Mesodermal cell (in vitro differentiated cells): Measurements from ENCODE around the gene PPARG.
"Not testable (repeated sequence)": the region's sequence is repeated elsewhere in the genome, so short reads cannot be mapped to it uniquely, and the experiment has no call there.

Source experiments
- H3K27ac ChIP-seq: 2 replicates; pipeline ENCODE4 v1.7.0; 2013; ENCODE audit warnings: mild to moderate bottlenecking, low read depth, low read length, moderate library complexity; ENCODE audit not compliant: severe bottlenecking
- H3K36me3 ChIP-seq: 2 replicates; pipeline ENCODE4 v1.7.1; 2013; ENCODE audit warnings: mild to moderate bottlenecking, low read length, moderate library complexity; ENCODE audit not compliant: control insufficient read depth, insufficient read depth
- H3K4me1 ChIP-seq: one replicate; pipeline ENCODE4 v1.7.1; 2013; ENCODE audit warnings: mild to moderate bottlenecking, low read length; ENCODE audit not compliant: insufficient read depth, control insufficient read depth, poor library complexity, severe bottlenecking
- H3K4me3 ChIP-seq: 2 replicates; pipeline ENCODE4 v1.7.0; 2013; ENCODE audit warnings: low read length, control low read depth, mild to moderate bottlenecking; ENCODE audit not compliant: insufficient read depth, poor library complexity, severe bottlenecking; ENCODE audit errors: extremely low read depth
- H3K9me3 ChIP-seq: 2 replicates; pipeline ENCODE4 v1.7.1; 2013; ENCODE audit warnings: mild to moderate bottlenecking, low read length, moderate library complexity; ENCODE audit not compliant: control insufficient read depth
- WGBS, 2 experiments: methylation state at CpG; one replicate each; pipeline ENCODE4 v1.1.5; 2013; ENCODE audit warnings: missing lambda C conversion rate in 2 of 2; ENCODE audit not compliant: insufficient coverage in 2 of 2; 5-methylcytosine and 5-hydroxymethylcytosine counted together

PPARG gene

GRCh38 chr3:12262173-12262572 is 26.7 kb upstream of the PPARG start:
- not testable (repeated sequence) for H3K27ac ChIP-seq, H3K4me1 ChIP-seq, H3K36me3 ChIP-seq, H3K9me3 ChIP-seq, H3K4me3 ChIP-seq
- WGBS, 2 experiments, result 90 to 92% methylated on average over 2 of the region's 8 CpGs

GRCh38 chr3:12265508-12265907 is 23.4 kb upstream of the PPARG start:
- H3K4me3 ChIP-seq, result no peak overlapping the region
- no peaks in the 10 kb centered on the region for H3K36me3 ChIP-seq
- no peaks in the 10 kb centered on the region for H3K9me3 ChIP-seq
- no peaks in the 10 kb centered on the region for H3K4me1 ChIP-seq
- WGBS, 2 experiments, result 69 to 80% methylated on average over 1 of the region's 1 CpG
- H3K27ac ChIP-seq, result no peak overlapping the region

GRCh38 chr3:12266038-12266437 is 22.8 kb upstream of the PPARG start:
- no peak overlapping the region for H3K27ac ChIP-seq
- H3K9me3 ChIP-seq, result no peaks in the 10 kb centered on the region
- H3K4me3 ChIP-seq, result no peak overlapping the region
- H3K36me3 ChIP-seq, result no peaks in the 10 kb centered on the region
- H3K4me1 ChIP-seq, result no peaks in the 10 kb centered on the region
- WGBS, 2 experiments, result 80% methylated on average over 1 of the region's 5 CpGs; no CpG with 5 or more reads in 1 of the 2 experiments

- no peaks in the 10 kb centered on the region for H3K9me3 ChIP-seq
- no CpG with 5 or more reads among the region's 3 CpGs for WGBS, 2 experiments
- no peaks in the 10 kb centered on the region for H3K36me3 ChIP-seq
- no peak overlapping the region for H3K27ac ChIP-seq
- H3K4me3 ChIP-seq, result no peak overlapping the region
- no peaks in the 10 kb centered on the region for H3K4me1 ChIP-seq
These were observed 21.4 kb upstream of the PPARG start for GRCh38 chr3:12267376-12268030.

GRCh38 chr3:12268049-12268735 is 20.7 kb upstream of the PPARG start:
- H3K27ac ChIP-seq, result no peak overlapping the region

GRCh38 chr3:12270976-12271375 is 17.9 kb upstream of the PPARG start:
- Histone ChIP-seq H3K27ac (no peak overlapping the region), H3K4me3 (no peak overlapping the region), H3K9me3 (no peaks in the 10 kb centered on the region), H3K4me1 (no peaks in the 10 kb centered on the region), H3K36me3 (no peaks in the 10 kb centered on the region)
- no CpG with 5 or more reads among the region's 5 CpGs for WGBS, 2 experiments

More at GRCh38 chr3:12268049-12268735, 20.7 kb upstream of the PPARG start:
- Histone ChIP-seq H3K4me3 (no peak overlapping the region), H3K9me3 (no peaks in the 10 kb centered on the region), H3K36me3 (no peaks in the 10 kb centered on the region), H3K4me1 (no peaks in the 10 kb centered on the region)
- no CpG with 5 or more reads among the region's 3 CpGs for WGBS, 2 experiments

- H3K9me3 ChIP-seq, result no peaks in the 10 kb centered on the region
- WGBS, 2 experiments, result no CpG with 5 or more reads among the region's 2 CpGs
- H3K36me3 ChIP-seq, result no peaks in the 10 kb centered on the region
- H3K4me3 ChIP-seq, result no peak overlapping the region
- H3K27ac ChIP-seq, result no peak overlapping the region
- no peaks in the 10 kb centered on the region for H3K4me1 ChIP-seq
These were observed 15.7 kb upstream of the PPARG start for GRCh38 chr3:12273045-12273695.

- no peaks in the 10 kb centered on the region for H3K9me3 ChIP-seq
- no peak overlapping the region for H3K4me3 ChIP-seq
- no peaks in the 10 kb centered on the region for H3K4me1 ChIP-seq
- H3K36me3 ChIP-seq, result no peaks in the 10 kb centered on the region
- no peak overlapping the region for H3K27ac ChIP-seq
- 73 to 93% methylated on average over 2 of the region's 3 CpGs for WGBS, 2 experiments
These were observed 12.8 kb upstream of the PPARG start for GRCh38 chr3:12275974-12276650.

GRCh38 chr3:12276827-12277226 is 12.0 kb upstream of the PPARG start:
- not testable (repeated sequence) for H3K4me3 ChIP-seq, H3K9me3 ChIP-seq, H3K27ac ChIP-seq, H3K36me3 ChIP-seq, H3K4me1 ChIP-seq
- WGBS, 2 experiments, result 94 to 100% methylated on average over 2 to 5 of the region's 5 CpGs

- Histone ChIP-seq H3K9me3 (no peaks in the 10 kb centered on the region), H3K4me3 (no peak overlapping the region), H3K36me3 (no peaks in the 10 kb centered on the region), H3K27ac (no peak overlapping the region), H3K4me1 (no peaks in the 10 kb centered on the region)
- 76 to 90% methylated on average over 2 to 3 of the region's 3 CpGs for WGBS, 2 experiments
These were observed 10.3 kb upstream of the PPARG start for GRCh38 chr3:12278566-12278965.
